ENCODE measurements around the gene RNF222.

DNA sequence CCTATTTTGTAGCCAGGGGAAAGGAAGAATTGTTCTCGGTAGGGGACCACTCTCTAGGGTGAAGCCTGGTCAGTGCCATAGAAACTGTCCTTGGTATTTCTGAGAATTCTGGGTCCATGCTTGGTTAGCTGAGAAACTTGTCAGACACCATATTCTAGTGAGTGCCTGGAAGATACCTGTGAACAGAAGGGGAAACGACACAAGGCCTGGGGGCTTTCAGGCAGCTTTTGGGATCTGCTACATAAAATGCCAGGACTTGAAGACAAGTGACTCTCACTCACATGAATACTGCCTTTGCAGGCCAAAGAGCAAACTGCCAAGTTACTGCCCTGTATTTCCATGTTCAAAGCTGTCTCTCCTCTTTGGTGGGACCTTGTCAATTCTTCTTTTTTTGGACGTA is 39.7 kb downstream of the RNF222 start:
- no peak for TF ChIP-seq CTCF (IDR thresholded peaks at IDR 0.05)
- no peak for TF ChIP-seq POLR2A (IDR thresholded peaks at IDR 0.05)
- TF ChIP-seq POLR2AphosphoS5 (IDR thresholded peaks at IDR 0.05): no peak
